ENCODE measurements around the gene DGCR8.
A peak's percentile ranks its signal among the peaks of the same experiment; 100 is the strongest.

The DGCR8 gene

GRCh38 chr22:20091690-20092476 lies 11.8 kb downstream of the DGCR8 start:
- peak in 1 of 2 donors; percentile 44 for DNase-seq

GRCh38 chr22:20092477-20092854 lies 12.4 kb downstream of the DGCR8 start:
- DNase-seq, result no peak

GRCh38 chr22:20093418-20094196 lies 13.6 kb downstream of the DGCR8 start:
- DNase-seq, result no peak

DNA sequence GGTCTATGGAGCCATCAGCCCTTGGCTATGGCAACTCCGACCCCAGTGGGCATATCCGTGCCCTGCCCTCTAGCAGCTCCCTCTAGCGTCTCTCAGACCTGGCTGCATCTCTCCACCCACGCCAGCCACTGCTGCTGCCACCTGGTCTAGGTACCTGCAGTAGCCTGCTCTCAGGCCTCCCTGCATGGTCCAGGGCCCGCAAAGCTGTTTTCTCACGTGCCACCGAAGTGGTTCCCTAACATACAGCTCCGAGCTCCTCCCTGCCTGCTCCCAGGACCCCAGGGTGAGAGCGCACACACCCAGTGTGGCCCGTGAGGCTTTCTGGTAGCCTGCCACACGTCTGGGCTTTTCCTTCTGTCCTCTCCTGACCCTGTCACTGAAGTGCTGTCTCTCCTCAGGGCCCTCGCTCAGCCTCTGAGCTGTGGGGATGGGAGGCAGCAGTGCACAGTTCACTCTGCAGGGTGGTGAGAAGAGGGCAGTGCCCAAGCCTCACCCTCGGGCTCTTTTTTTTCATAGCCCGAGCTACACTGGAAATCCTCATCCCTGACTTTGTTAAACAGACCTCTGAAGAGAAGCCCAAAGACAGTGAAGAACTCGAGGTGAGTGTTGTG lies 14.3 kb downstream of the DGCR8 start:
- no peak for DNase-seq

DNA sequence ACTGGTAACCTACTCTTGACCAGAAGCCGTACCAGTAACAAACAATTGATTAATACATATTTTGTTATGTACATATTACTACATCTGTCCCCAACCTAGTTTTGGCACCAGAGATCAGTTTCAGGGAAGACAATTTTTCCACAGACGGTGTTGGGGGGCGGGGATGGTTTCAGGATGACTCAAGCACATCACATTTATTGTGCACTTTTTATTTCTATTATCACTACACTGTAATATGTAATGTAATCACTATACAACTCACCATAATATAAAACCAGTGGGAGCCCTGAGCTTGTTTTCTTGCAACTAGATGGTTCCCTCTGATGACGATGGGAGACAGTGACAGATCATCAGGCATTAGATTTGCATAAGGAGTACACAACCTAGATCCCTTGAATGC lies 15.5 kb downstream of the DGCR8 start:
- DNase-seq, result no peak

- no peak for DNase-seq
Measured at GRCh38 chr22:20096574-20097420, 16.8 kb downstream of the DGCR8 start.

GRCh38 chr22:20099099-20099711 lies 19.2 kb downstream of the DGCR8 start:
- DNase-seq, result no peak

- DNase-seq, result no peak
Measured at GRCh38 chr22:20101638-20102037, 21.6 kb downstream of the DGCR8 start.

- DNase-seq, result no peak
Measured at GRCh38 chr22:20102203-20102780, 22.3 kb downstream of the DGCR8 start.

DNA sequence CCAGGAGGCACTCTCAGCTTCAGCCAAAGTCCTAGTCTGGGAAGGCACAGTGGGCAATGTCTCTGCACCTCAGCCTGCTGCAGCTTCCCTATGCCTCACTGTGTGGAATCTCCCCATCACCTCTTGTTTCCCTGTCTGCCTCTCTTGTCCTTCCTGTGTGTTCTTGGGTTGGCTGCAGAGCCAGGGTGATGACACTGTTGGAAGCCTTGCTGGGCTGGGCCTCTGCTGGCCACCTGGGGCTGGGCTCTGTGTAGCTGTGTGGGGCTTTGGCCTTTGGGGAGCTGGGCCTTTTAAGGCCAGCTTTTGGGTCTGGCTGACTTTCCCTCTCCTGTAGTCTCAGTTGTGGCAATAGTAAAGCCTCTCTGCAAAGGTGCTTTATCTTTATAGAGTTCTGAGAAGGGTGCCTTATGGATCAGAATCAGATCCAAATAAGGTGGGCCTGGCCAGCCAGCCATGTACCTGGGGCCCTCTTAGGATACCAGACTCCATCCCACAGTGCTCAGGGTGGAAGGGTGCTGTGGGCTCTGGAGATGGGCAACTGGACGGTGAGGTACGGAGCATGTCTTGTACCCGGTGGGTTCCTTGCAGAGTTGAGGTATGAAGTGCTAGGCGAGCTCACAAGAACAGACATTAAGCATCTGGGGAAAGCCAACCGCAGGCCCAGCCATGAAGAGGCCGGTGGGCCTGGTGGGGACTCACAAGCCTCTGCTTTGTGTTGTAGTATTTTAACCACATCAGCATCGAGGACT lies 25.6 kb downstream of the DGCR8 start:
- no peak for DNase-seq

- DNase-seq, result no peak
Measured at GRCh38 chr22:20106205-20106848, 26.3 kb downstream of the DGCR8 start.

- DNase-seq, result no peak
Measured at GRCh38 chr22:20106849-20107237, 26.8 kb downstream of the DGCR8 start.

DNA sequence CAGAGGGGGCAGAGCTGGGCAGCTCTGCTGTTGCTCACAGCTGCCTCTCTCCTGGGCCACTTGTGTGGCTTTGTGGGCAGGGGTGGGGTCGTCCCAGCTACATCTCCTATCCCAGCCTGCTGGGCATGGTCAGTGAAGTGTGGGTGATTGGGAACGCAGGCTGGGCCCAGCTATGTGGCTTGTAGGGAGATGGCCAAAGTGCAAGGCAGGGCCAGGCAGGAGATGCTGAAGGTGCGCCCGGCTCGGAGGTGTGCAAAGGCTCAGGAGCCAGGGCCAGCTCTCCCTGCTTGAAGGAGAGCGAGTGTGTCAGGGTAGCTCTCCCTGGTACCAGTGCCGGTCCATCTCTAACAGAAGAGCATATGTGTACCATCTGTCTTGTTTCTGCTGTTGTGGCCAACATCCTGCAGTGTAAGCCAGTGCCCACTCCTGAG lies 27.4 kb downstream of the DGCR8 start:
- no peak for DNase-seq

DNA sequence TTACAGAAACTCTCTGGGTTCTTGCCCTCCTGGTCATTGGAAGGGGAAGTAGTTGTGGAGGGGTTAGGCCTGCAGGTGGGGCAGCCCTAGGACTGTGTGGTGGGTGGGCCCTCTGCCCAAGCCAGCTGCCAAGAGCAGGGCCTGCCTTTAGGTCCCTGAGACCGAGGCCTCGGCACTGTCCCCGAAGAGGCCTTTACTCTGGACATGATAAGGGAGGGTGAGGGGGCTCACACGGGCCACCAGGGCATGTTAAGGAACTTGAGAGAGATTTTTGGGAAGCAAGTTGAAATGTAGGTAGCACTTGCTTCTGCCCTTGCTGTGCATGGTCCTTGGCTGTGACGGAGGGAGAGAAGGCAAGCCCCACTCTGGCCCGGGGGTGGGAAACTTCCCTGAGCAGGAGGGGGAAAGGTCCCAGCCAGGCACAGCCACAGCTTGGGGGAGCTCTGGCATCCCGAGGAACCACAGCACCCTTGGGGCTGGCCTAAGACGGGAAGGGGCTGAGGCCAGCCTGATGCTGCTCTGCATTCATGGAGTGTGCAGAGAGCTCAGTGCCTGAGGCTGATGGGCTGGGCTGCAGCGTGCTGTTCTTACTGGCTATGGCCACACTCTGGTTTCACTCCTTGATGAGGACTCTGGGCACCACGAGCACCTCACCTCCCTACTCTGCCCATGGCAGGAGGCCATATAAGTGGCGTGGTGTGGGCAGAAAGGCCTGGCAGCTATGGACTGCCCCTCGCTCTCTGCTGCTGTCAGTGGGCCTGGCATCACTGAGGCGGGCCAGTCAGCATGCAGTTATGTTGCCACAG lies 28.1 kb downstream of the DGCR8 start:
- DNase-seq, result no peak

DNA sequence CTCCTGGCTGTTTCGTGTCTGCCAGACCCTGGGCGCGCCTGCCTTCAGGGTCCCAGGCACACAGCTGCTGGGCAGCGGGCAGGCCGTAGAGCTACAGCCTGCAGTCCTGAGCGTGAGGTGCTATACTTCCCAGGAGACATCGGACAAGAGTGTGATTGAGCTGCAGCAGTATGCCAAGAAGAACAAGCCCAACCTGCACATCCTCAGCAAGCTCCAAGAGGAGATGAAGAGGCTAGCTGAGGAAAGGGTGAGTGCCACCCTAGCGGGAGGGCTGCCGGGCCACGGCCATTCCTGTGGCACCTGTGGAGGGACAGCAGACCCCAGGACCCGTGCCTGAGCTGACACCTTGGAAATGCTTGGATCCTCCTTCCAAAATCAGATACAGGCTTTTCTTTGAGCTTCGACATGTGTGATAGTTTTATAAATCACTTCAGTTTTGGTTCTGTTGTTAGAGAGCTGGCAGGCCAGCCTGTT lies 28.8 kb downstream of the DGCR8 start:
- DNase-seq, result no peak

GRCh38 chr22:20109411-20110358 lies 29.6 kb downstream of the DGCR8 start:
- no peak for DNase-seq

DNA sequence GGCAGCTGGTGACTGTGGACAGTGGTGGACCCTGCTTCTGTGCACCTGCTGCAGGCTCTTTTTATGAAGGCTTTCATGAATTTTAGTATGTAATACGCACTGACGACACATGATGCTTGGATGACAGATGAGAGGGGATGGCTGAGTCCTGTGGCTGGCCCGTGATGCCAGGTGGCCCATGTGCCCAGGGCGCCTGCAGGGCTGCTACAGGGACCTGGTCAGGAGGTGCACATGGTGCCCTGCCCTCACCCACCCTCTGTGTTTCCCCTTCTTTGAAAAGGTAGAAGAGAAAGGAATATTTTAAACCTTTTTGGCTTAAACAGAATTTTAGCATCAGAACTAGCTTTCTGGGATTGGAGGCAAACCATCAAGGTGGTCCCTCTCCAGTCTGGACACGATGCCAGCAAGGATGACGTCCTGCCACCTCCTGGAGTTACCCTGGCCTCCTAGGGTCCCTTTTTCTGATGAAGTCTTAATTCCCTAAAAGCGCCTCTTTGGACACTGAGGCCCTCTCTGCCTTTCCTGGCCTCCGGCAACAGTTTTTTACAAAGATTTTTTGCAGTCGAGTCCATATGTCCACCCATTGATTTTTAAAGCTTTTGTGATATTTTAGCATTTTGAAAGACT lies 30.4 kb downstream of the DGCR8 start:
- no peak for DNase-seq
